ENCODE measurements around the gene TIAM1. TPM values are rescaled to one million over a fixed set of nuclear protein-coding genes. Genes with fewer than 3 reads are reported as not detected.

The TIAM1 gene
- total and polyA plus RNA-seq, 4 donors: 3.5 to 58.0 (median 11.8) TPM

DNA sequence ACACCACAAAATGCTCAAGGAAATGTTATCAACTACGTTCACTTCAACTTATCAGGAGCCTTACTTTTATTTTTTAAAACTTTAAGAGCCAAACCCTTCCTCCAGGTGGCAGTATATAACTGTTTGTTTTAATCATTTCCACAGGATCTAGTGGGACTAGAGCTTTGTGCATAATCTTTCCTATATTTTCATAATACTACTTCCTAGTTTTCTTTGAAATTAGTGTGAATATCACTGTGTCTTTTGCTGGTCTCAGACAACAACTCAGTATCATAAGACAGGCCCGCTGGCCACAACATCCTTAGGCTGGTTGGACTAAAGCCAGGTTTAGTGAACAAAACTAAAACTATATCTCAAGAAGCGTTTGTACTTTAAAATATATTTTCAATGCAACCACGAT lies 145.5 kb downstream of the TIAM1 start:
- Histone ChIP-seq H3K4me3 (no peak overlapping the region), H3K36me3 (ENCODE audit: control insufficient read depth in 4 of 4, insufficient read depth in 4 of 4, low read length in 4 of 4) (peaks cover 0 to 7% (median 1%) of the 10 kb centered on the region in 4 donors), H3K9me3 (ENCODE audit: control insufficient read depth in 4 of 4, insufficient read depth in 3 of 4, low read length in 3 of 4) (no peaks in the 10 kb centered on the region), H3K9ac (ENCODE audit: insufficient read depth in 1 of 2, low read length in 2 of 2) (no peak overlapping the region), H3K27ac (ENCODE audit: low read depth in 1 of 2, low read length in 1 of 2) (no peak overlapping the region), H3K27me3 (ENCODE audit: control insufficient read depth in 3 of 3, insufficient read depth in 3 of 3, low read length in 2 of 3) (no peaks in the 10 kb centered on the region), H3K4me1 (ENCODE audit: control insufficient read depth in 5 of 5, insufficient read depth in 5 of 5, low read length in 5 of 5) (peaks cover 0 to 20% (median 0%) of the 10 kb centered on the region in 5 donors)
- 49 to 57% methylated on average over 4 of the region's 4 CpGs for WGBS, 2 donors
- ATAC-seq (ENCODE audit: insufficient read depth, low FRiP score) (no peak), DNase-seq (peak in 2 of 3 donors; percentile 83 to 85)
- TF ChIP-seq, protein P1, sequence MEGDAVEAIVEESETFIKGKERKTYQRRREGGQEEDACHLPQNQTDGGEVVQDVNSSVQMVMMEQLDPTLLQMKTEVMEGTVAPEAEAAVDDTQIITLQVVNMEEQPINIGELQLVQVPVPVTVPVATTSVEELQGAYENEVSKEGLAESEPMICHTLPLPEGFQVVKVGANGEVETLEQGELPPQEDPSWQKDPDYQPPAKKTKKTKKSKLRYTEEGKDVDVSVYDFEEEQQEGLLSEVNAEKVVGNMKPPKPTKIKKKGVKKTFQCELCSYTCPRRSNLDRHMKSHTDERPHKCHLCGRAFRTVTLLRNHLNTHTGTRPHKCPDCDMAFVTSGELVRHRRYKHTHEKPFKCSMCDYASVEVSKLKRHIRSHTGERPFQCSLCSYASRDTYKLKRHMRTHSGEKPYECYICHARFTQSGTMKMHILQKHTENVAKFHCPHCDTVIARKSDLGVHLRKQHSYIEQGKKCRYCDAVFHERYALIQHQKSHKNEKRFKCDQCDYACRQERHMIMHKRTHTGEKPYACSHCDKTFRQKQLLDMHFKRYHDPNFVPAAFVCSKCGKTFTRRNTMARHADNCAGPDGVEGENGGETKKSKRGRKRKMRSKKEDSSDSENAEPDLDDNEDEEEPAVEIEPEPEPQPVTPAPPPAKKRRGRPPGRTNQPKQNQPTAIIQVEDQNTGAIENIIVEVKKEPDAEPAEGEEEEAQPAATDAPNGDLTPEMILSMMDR (IDR thresholded peaks at IDR 0.05; ENCODE audit: control extremely low read depth, extremely low read depth): peak; percentile 46

DNA sequence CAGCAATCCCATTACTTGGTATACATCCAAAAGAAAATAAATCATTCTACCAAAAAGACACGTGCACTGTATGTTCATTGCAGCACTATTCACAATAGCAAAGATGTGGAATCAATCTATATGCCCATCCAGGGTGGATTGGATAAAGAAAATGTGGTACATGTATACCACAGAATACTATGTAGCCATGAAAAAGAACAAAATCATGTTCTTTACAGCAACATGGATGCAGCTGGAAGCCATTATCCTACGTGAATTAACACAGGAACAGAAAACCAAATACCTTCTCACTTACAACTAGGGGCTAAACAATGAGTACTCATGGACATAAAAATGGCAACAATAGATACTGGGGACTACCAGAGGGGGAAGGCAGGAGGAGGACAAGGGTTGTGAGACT lies 147.3 kb downstream of the TIAM1 start:
- H3K4me1 ChIP-seq (ENCODE audit: control insufficient read depth in 5 of 5, insufficient read depth in 5 of 5, low read length in 5 of 5): peaks cover 0 to 20% (median 0%) of the 10 kb centered on the region in 5 donors
- DNase-seq (no peak), ATAC-seq (ENCODE audit: insufficient read depth, low FRiP score) (no peak)
- 83 to 95% methylated on average over 2 of the region's 2 CpGs for WGBS, 2 donors
- H3K9ac ChIP-seq (ENCODE audit: insufficient read depth in 1 of 2, low read length in 2 of 2): no peak overlapping the region
- TF ChIP-seq, protein P1 (IDR thresholded peaks at IDR 0.05; ENCODE audit: control extremely low read depth, extremely low read depth): no peak
- no peaks in the 10 kb centered on the region for H3K27me3 ChIP-seq (ENCODE audit: control insufficient read depth in 3 of 3, insufficient read depth in 3 of 3, low read length in 2 of 3)
- no peak overlapping the region for H3K4me3 ChIP-seq
- peaks cover 0 to 7% (median 4%) of the 10 kb centered on the region in 4 donors for H3K36me3 ChIP-seq (ENCODE audit: control insufficient read depth in 4 of 4, insufficient read depth in 4 of 4, low read length in 4 of 4)
- H3K27ac ChIP-seq (ENCODE audit: low read depth in 1 of 2, low read length in 1 of 2): no peak overlapping the region
- H3K9me3 ChIP-seq (ENCODE audit: control insufficient read depth in 4 of 4, insufficient read depth in 3 of 4, low read length in 3 of 4): no peaks in the 10 kb centered on the region

DNA sequence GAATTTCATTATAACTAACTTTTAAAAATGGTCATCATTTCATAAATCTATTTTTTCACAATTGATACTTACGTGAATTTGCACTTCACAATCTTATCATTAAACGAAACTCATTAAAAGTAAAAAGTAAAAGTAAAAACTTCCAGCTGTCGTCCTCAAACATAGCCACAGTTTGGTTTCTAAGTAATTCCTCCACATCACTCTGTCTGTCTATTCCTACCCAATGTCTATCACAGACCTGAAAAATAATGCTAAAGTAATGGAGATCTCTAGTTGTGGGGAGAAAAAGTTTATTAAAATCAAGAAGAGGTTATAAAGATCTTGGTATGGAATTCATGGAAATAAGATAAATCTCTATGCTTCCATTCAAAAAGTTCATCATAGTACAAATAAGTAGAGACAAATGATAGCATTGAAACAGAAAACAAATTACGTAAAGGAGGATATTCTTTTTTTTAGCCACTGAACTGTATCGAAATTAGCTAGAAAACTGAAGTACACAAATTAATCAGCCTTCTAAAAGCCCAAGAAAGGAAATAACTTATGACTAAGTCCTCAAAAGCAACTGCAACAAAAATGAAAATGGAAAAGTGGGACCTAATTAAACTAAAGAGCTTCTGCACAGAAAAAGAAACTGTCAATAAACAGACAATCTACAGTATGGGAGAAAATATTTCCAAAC lies 148.6 kb downstream of the TIAM1 start:
- ATAC-seq (ENCODE audit: insufficient read depth, low FRiP score) (no peak), DNase-seq (no peak)
- H3K4me1 ChIP-seq (ENCODE audit: control insufficient read depth in 5 of 5, insufficient read depth in 5 of 5, low read length in 5 of 5): peaks cover 0 to 11% (median 0%) of the 10 kb centered on the region in 5 donors
- no peak overlapping the region for H3K9ac ChIP-seq (ENCODE audit: insufficient read depth in 1 of 2, low read length in 2 of 2)
- H3K9me3 ChIP-seq (ENCODE audit: control insufficient read depth in 4 of 4, insufficient read depth in 3 of 4, low read length in 3 of 4): no peaks in the 10 kb centered on the region
- WGBS, 2 donors: 64 to 86% methylated on average over 5 of the region's 5 CpGs
- no peaks in the 10 kb centered on the region for H3K27me3 ChIP-seq (ENCODE audit: control insufficient read depth in 3 of 3, insufficient read depth in 3 of 3, low read length in 2 of 3)
- no peak overlapping the region for H3K27ac ChIP-seq (ENCODE audit: low read depth in 1 of 2, low read length in 1 of 2)
- H3K36me3 ChIP-seq (ENCODE audit: control insufficient read depth in 4 of 4, insufficient read depth in 4 of 4, low read length in 4 of 4): peaks cover 0 to 7% (median 4%) of the 10 kb centered on the region in 4 donors
- no peak overlapping the region for H3K4me3 ChIP-seq
- TF ChIP-seq, protein P1 (IDR thresholded peaks at IDR 0.05; ENCODE audit: control extremely low read depth, extremely low read depth): no peak

Data from lung (tissue), 12 donors.